Fibroblast of lung (primary cell): ENCODE results near the gene VEPH1. TPM values are rescaled to one million over a fixed set of nuclear protein-coding genes. Genes with fewer than 3 reads are reported as not detected.

Experiments used
- DNase-seq, 2 donors: peaks; one replicate each; pipeline versions ENCODE4 v3.0.0 to v3.0.0-alpha.2; 2010; ENCODE audit warnings: low read depth in 2 of 2
- H2AFZ ChIP-seq: 2 replicates; pipeline ENCODE4 v1.5.1; 2012; ENCODE audit warnings: low read length, control low read depth, inconsistent platforms
- H3K27ac ChIP-seq: 2 replicates; pipeline ENCODE4 v1.5.1; 2011; ENCODE audit warnings: low read length, control low read depth; ENCODE audit not compliant: insufficient read depth
- H3K27me3 ChIP-seq: 2 replicates; pipeline ENCODE4 v1.5.1; 2011; ENCODE audit warnings: mild to moderate bottlenecking, low read length; ENCODE audit not compliant: control insufficient read depth, insufficient read depth
- H3K36me3 ChIP-seq: 2 replicates; pipeline ENCODE4 v1.5.1; 2011; ENCODE audit warnings: low read length; ENCODE audit not compliant: control insufficient read depth, insufficient read depth
- H3K4me1 ChIP-seq: 2 replicates; pipeline ENCODE4 v1.5.1; 2011; ENCODE audit warnings: low read length; ENCODE audit not compliant: control insufficient read depth, insufficient read depth; ENCODE audit errors: extremely low read depth
- H3K4me2 ChIP-seq: 2 replicates; pipeline ENCODE4 v1.5.1; 2011; ENCODE audit warnings: low read length, control low read depth; ENCODE audit not compliant: insufficient read depth; ENCODE audit errors: extremely low read depth
- H3K4me3 ChIP-seq, 4 experiments: fragments of 200-600 bp in 1 of 4; sonication (generic) in 1 of 4; replicated peaks in 1 of 4; 2 replicates each; pipeline ENCODE4 v1.5.1; 2011 to 2016; ENCODE audit warnings: low read length in 4 of 4, low read depth in 3 of 4, mild to moderate bottlenecking in 3 of 4, control low read depth in 2 of 4, inconsistent platforms in 1 of 4, mixed read lengths in 1 of 4; ENCODE audit not compliant: insufficient read depth in 1 of 4; ENCODE audit errors: control extremely low read depth in 1 of 4
- H3K79me2 ChIP-seq: 2 replicates; pipeline ENCODE4 v1.5.1; 2012; ENCODE audit warnings: mild to moderate bottlenecking, low read length, inconsistent platforms; ENCODE audit not compliant: control insufficient read depth, insufficient read depth
- H3K9ac ChIP-seq: 2 replicates; pipeline ENCODE4 v1.5.1; 2011; ENCODE audit warnings: mild to moderate bottlenecking, low read length, control low read depth; ENCODE audit not compliant: insufficient read depth
- H3K9me3 ChIP-seq: 2 replicates; pipeline ENCODE4 v1.5.1; 2012; ENCODE audit warnings: low read depth, low read length; ENCODE audit not compliant: control insufficient read depth, insufficient read depth
- H4K20me1 ChIP-seq: 2 replicates; pipeline ENCODE4 v1.5.1; 2011; ENCODE audit warnings: low read length; ENCODE audit not compliant: control insufficient read depth, insufficient read depth; ENCODE audit errors: extremely low read depth
- EZH2 ChIP-seq: IDR thresholded peaks from 2 replicates; pipeline ENCODE4 v1.5.1; 2012; ENCODE audit warnings: low read length, control low read depth, mild to moderate bottlenecking; ENCODE audit errors: missing control alignments
- polyA plus RNA-seq, 2 donors: library from polyadenylated mRNA; depleted of rRNA in 1 of 2; stranded (reverse) in 1 of 2; unstranded in 1 of 2; fragments of >200 nt; gene quantifications; 2 replicates each; pipeline ENCODE4 v1.2.1, GENCODE V29; 2011 to 2012; ENCODE audit warnings: missing spikeins in 1 of 2
- total RNA-seq: library from RNA; depleted of rRNA; stranded (reverse); fragments of >200 nt; gene quantifications from 2 replicates; pipeline ENCODE4 v1.2.1, GENCODE V29; 2014
- TF ChIP-seq, protein P1 (sequence below), 2 donors: IDR thresholded peaks in 1 of 2; conservative IDR thresholded peaks in 1 of 2; 1 replicate in 1 of 2; 2 replicates in 1 of 2; pipeline ENCODE4 v1.5.1; 2011 to 2012; ENCODE audit warnings: low read length in 2 of 2, control low read depth in 1 of 2, inconsistent platforms in 1 of 2, low read depth in 1 of 2, mild to moderate bottlenecking in 1 of 2

The VEPH1 gene
- total and polyA plus RNA-seq, 2 donors (not counting 1 experiment from before 2014, with no cell fraction given) = 13.1 to 34.7 TPM

DNA sequence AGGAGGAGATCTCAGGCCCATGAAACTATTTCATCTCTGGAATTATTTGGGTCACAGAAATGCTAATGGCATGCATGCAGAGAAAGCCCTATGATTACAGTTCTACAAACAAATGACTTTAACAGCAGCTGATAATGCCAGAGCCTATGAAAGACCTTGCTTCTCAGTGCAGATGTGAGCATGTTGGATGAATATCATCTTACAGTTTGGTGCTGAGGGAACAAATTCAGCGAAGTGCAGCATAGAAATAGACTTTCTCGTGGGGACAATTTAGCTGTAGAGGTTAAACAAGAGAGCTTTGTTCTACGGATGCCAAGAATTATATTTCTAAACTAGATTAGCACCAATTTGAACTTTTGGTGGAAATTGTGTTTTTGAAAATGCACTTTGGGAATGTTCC, 38.9 kb downstream of the VEPH1 start:
- peak; percentile 60 to 62 for DNase-seq
- H3K27ac ChIP-seq = no peak overlapping the region

GRCh38 chr3:157463816-157464215, 39.4 kb downstream of the VEPH1 start:
- Histone ChIP-seq H2AFZ (no peak overlapping the region), H4K20me1 (no peaks in the 10 kb centered on the region), H3K4me3 (no peak overlapping the region), H3K4me2 (no peak overlapping the region), H3K27me3 (no peaks in the 10 kb centered on the region), H3K27ac (peak overlapping the region; percentile 1), H3K4me1 (peaks cover 22% of the 10 kb centered on the region), H3K9ac (no peak overlapping the region), H3K9me3 (no peaks in the 10 kb centered on the region), H3K79me2 (no peaks in the 10 kb centered on the region), H3K36me3 (no peaks in the 10 kb centered on the region)
- TF ChIP-seq, protein P1, sequence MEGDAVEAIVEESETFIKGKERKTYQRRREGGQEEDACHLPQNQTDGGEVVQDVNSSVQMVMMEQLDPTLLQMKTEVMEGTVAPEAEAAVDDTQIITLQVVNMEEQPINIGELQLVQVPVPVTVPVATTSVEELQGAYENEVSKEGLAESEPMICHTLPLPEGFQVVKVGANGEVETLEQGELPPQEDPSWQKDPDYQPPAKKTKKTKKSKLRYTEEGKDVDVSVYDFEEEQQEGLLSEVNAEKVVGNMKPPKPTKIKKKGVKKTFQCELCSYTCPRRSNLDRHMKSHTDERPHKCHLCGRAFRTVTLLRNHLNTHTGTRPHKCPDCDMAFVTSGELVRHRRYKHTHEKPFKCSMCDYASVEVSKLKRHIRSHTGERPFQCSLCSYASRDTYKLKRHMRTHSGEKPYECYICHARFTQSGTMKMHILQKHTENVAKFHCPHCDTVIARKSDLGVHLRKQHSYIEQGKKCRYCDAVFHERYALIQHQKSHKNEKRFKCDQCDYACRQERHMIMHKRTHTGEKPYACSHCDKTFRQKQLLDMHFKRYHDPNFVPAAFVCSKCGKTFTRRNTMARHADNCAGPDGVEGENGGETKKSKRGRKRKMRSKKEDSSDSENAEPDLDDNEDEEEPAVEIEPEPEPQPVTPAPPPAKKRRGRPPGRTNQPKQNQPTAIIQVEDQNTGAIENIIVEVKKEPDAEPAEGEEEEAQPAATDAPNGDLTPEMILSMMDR (conservative IDR thresholded peaks at IDR 0.05 in 1 of 2, IDR thresholded peaks at IDR 0.05 in 1 of 2; ENCODE audit: low read depth in 1 of 2, low read length in 2 of 2) = no peak
- no peak for TF ChIP-seq EZH2
- no peak for DNase-seq

More for the DNA sequence above, 38.9 kb downstream of the VEPH1 start:
- Histone ChIP-seq H3K9me3 (no peaks in the 10 kb centered on the region), H3K4me1 (peaks cover 20% of the 10 kb centered on the region), H2AFZ (no peak overlapping the region), H3K4me3 (no peak overlapping the region), H4K20me1 (no peaks in the 10 kb centered on the region), H3K36me3 (no peaks in the 10 kb centered on the region), H3K79me2 (no peaks in the 10 kb centered on the region), H3K9ac (no peak overlapping the region), H3K27me3 (no peaks in the 10 kb centered on the region), H3K4me2 (peak overlapping the region; percentile 25)
- no peak for TF ChIP-seq EZH2
- TF ChIP-seq, protein P1 (conservative IDR thresholded peaks at IDR 0.05 in 1 of 2, IDR thresholded peaks at IDR 0.05 in 1 of 2; ENCODE audit: low read depth in 1 of 2, low read length in 2 of 2) = no peak

DNA sequence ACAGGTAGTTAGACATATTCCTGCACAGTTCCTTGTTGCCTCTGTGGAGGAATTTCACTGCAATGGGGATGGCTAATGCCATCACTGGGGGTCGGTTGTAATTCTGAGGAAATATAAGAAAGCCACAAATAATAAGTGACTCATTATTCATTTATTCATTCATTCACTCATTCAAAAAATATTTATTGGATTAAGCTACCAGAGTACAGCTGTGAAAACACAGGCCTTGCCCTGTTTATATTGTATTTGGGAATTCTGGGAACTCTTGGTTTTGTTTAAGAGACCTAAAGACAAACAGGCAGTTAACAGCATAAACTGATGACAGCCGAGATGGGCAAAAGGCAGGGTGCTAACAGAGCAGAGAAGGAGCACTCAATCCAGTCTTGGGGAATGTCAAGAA, 43.0 kb downstream of the VEPH1 start:
- Histone ChIP-seq H3K27ac (peak overlapping the region; percentile 85), H3K27me3 (no peaks in the 10 kb centered on the region), H3K79me2 (no peaks in the 10 kb centered on the region), H3K4me1 (peaks cover 15% of the 10 kb centered on the region), H3K9ac (no peak overlapping the region), H3K9me3 (no peaks in the 10 kb centered on the region), H3K4me3 (peak overlapping the region in 3 of 4 experiments; percentile 2 to 45 (median 32)), H3K4me2 (peak overlapping the region; percentile 79), H2AFZ (no peak overlapping the region), H4K20me1 (no peaks in the 10 kb centered on the region), H3K36me3 (no peaks in the 10 kb centered on the region)
- peak; percentile 87 to 88 for DNase-seq
- TF ChIP-seq EZH2 = no peak
- TF ChIP-seq, protein P1 (conservative IDR thresholded peaks at IDR 0.05 in 1 of 2, IDR thresholded peaks at IDR 0.05 in 1 of 2; ENCODE audit: low read depth in 1 of 2, low read length in 2 of 2) = no peak
